Measurements from ENCODE around the gene UBR4. TPM values are rescaled to one million over a fixed set of nuclear protein-coding genes. Genes with fewer than 3 reads are reported as not detected.

The UBR4 gene
- total RNA-seq, 2 donors from 2014 or later, result 148 to 151 TPM

DNA sequence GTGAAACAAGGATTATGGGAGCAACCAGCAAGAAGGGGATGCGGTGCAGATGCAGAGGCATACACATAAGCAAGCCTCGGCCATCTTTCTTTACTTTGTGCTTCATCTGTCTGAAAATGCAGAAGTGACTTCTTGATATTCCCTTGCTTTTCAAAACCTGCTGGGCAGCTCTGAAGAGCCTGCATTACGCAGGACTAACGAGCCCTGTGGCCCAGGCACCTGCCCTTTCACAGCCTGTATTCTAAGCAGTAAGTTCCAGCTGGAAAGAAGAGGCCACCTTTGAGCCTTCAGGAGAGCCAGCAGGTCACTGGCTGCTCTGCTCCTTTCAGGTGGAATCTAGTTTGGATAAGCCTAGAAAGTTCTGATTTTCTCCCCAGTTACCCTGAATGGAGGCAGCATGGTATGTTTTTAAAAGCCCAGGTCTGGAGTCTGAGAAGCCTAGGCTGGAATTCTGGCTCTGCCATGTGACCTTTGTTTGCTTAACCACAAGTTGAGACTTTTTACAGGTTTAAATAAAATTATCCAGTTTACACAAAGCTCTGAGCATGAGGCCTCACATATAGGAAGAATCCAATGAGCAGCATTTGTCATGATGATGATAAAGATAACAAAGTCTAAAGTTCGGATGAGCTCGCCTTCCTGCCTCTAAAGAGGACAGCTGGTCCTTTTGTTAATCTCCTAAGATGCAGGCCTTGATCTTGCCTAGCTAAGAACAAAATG is 122.9 kb downstream of the UBR4 start:
- Histone ChIP-seq H3K4me3 (ENCODE audit: low read length) (no peak overlapping the region), H3K27ac (ENCODE audit: low read depth, low read length) (peak overlapping the region; percentile 4), H3K9me3 (ENCODE audit: control insufficient read depth, low read length) (no peaks in the 10 kb centered on the region), H3K27me3 (ENCODE audit: control insufficient read depth, insufficient read depth, low read length, poor library complexity, severe bottlenecking) (no peaks in the 10 kb centered on the region), H3K4me1 (ENCODE audit: control insufficient read depth, insufficient read depth, low read length) (no peaks in the 10 kb centered on the region), H3K9ac (ENCODE audit: extremely low read depth, low read length, poor library complexity, severe bottlenecking) (no peak overlapping the region), H3K36me3 (ENCODE audit: control insufficient read depth, insufficient read depth, low read length) (peaks cover 98% of the 10 kb centered on the region)
- no peaks in the 10 kb centered on the region for H3K27me3 Mint-ChIP-seq (ENCODE audit: insufficient read depth)
- no peaks in the 10 kb centered on the region for H3K4me1 Mint-ChIP-seq
- H3K4me3 Mint-ChIP-seq, result no peak overlapping the region
- H3K36me3 Mint-ChIP-seq (ENCODE audit: low read depth), result peaks cover 87% of the 10 kb centered on the region
- no peaks in the 10 kb centered on the region for H3K9me3 Mint-ChIP-seq
- DNase-seq, result no peak
- no peak overlapping the region for H3K27ac Mint-ChIP-seq
- TF ChIP-seq, protein P1, sequence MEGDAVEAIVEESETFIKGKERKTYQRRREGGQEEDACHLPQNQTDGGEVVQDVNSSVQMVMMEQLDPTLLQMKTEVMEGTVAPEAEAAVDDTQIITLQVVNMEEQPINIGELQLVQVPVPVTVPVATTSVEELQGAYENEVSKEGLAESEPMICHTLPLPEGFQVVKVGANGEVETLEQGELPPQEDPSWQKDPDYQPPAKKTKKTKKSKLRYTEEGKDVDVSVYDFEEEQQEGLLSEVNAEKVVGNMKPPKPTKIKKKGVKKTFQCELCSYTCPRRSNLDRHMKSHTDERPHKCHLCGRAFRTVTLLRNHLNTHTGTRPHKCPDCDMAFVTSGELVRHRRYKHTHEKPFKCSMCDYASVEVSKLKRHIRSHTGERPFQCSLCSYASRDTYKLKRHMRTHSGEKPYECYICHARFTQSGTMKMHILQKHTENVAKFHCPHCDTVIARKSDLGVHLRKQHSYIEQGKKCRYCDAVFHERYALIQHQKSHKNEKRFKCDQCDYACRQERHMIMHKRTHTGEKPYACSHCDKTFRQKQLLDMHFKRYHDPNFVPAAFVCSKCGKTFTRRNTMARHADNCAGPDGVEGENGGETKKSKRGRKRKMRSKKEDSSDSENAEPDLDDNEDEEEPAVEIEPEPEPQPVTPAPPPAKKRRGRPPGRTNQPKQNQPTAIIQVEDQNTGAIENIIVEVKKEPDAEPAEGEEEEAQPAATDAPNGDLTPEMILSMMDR (conservative IDR thresholded peaks at IDR 0.05), result no peak
- 93 to 95% methylated on average over 6 of the region's 6 CpGs for WGBS, 2 experiments (ENCODE audit: insufficient coverage in 1 of 2, insufficient read length in 1 of 2)

DNA sequence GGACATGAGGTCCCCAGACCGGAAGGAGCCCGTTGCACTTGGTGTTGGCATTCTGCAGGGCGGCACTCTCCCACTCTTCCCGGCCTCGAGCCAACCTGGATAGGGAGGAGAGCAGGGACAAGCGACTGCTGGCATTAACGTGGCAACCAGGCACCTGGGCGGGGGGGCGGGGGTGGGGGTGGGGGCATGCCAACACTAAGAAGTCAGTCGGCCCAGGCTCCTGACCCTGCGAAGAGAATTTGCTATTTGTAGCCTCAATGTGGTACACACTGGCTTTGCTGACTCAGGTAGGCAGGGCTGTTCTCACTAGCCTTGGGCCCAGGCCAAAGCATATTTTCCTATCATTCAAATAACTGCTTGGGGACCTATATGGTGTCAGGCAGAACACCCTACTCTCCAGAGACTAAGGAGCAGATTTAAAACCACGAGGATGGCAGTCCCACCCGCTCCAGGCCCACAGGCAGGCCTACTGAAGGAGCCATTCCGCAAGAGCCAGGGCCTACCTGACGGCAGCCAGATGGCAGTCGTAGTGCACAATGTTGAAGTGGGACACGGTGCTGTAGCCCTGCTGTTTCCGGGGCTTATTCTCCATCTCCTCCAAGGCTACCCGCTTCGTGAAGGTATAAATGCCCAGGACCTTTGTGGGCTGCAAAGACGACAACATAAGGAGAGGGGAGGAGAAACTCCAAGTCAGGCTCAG is 123.7 kb downstream of the UBR4 start:
- 94 to 97% methylated on average over 8 to 20 of the region's 21 CpGs for WGBS, 2 experiments (ENCODE audit: insufficient coverage in 1 of 2, insufficient read length in 1 of 2)
- H3K27me3 Mint-ChIP-seq (ENCODE audit: insufficient read depth), result no peaks in the 10 kb centered on the region
- H3K36me3 Mint-ChIP-seq (ENCODE audit: low read depth), result peaks cover 88% of the 10 kb centered on the region
- H3K27ac Mint-ChIP-seq, result peak overlapping the region; percentile 25
- TF ChIP-seq, protein P1 (conservative IDR thresholded peaks at IDR 0.05), result no peak
- no peak overlapping the region for H3K9ac ChIP-seq (ENCODE audit: extremely low read depth, low read length, poor library complexity, severe bottlenecking)
- no peaks in the 10 kb centered on the region for H3K27me3 ChIP-seq (ENCODE audit: control insufficient read depth, insufficient read depth, low read length, poor library complexity, severe bottlenecking)
- H3K4me3 Mint-ChIP-seq, result no peak overlapping the region
- no peaks in the 10 kb centered on the region for H3K9me3 Mint-ChIP-seq
- H3K4me1 ChIP-seq (ENCODE audit: control insufficient read depth, insufficient read depth, low read length), result no peaks in the 10 kb centered on the region
- H3K27ac ChIP-seq (ENCODE audit: low read depth, low read length), result no peak overlapping the region
- H3K4me3 ChIP-seq (ENCODE audit: low read length), result no peak overlapping the region
- H3K9me3 ChIP-seq (ENCODE audit: control insufficient read depth, low read length), result no peaks in the 10 kb centered on the region
- peaks cover 98% of the 10 kb centered on the region for H3K36me3 ChIP-seq (ENCODE audit: control insufficient read depth, insufficient read depth, low read length)
- no peak for DNase-seq
- H3K4me1 Mint-ChIP-seq, result no peaks in the 10 kb centered on the region

DNA sequence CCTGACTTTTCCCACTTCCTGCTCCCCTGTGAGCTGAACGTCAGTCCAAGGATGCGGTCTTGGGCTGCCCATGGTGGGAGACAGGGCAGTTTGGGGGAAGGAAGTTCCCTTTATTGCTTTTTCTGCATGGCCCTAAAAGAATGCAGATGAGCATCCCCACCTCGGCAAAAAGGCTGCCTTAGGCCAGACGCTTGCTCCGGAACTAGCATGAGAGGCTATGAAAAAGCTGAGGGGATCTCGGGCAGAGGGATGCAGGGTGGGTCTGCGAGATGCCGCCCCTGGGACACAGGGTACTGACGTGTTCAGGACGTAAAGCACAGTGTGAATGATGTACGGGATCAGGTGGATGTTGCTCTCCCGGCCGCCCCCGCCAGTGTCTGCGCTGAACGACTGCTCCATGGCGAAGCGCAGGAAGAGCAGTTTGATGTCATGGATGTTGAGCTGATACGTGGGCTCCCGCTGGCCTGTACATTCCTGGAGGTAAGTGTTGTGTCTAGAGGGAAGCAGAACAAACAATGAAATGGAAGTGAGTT is 125.8 kb downstream of the UBR4 start:
- H3K27me3 Mint-ChIP-seq (ENCODE audit: insufficient read depth), result no peaks in the 10 kb centered on the region
- peaks cover 98% of the 10 kb centered on the region for H3K36me3 ChIP-seq (ENCODE audit: control insufficient read depth, insufficient read depth, low read length)
- H3K4me3 Mint-ChIP-seq, result no peak overlapping the region
- no peaks in the 10 kb centered on the region for H3K4me1 Mint-ChIP-seq
- H3K9me3 Mint-ChIP-seq, result no peaks in the 10 kb centered on the region
- no peak overlapping the region for H3K4me3 ChIP-seq (ENCODE audit: low read length)
- H3K9me3 ChIP-seq (ENCODE audit: control insufficient read depth, low read length), result no peaks in the 10 kb centered on the region
- TF ChIP-seq, protein P1 (conservative IDR thresholded peaks at IDR 0.05), result no peak
- no peaks in the 10 kb centered on the region for H3K4me1 ChIP-seq (ENCODE audit: control insufficient read depth, insufficient read depth, low read length)
- H3K27ac ChIP-seq (ENCODE audit: low read depth, low read length), result no peak overlapping the region
- H3K9ac ChIP-seq (ENCODE audit: extremely low read depth, low read length, poor library complexity, severe bottlenecking), result no peak overlapping the region
- H3K27ac Mint-ChIP-seq, result peak overlapping the region; percentile 29
- 95 to 98% methylated on average over 20 of the region's 20 CpGs for WGBS, 2 experiments (ENCODE audit: insufficient coverage in 1 of 2, insufficient read length in 1 of 2)
- H3K36me3 Mint-ChIP-seq (ENCODE audit: low read depth), result peaks cover 91% of the 10 kb centered on the region
- H3K27me3 ChIP-seq (ENCODE audit: control insufficient read depth, insufficient read depth, low read length, poor library complexity, severe bottlenecking), result no peaks in the 10 kb centered on the region
- DNase-seq, result no peak
